Measurements from ENCODE around the gene PLPPR3.

DNA sequence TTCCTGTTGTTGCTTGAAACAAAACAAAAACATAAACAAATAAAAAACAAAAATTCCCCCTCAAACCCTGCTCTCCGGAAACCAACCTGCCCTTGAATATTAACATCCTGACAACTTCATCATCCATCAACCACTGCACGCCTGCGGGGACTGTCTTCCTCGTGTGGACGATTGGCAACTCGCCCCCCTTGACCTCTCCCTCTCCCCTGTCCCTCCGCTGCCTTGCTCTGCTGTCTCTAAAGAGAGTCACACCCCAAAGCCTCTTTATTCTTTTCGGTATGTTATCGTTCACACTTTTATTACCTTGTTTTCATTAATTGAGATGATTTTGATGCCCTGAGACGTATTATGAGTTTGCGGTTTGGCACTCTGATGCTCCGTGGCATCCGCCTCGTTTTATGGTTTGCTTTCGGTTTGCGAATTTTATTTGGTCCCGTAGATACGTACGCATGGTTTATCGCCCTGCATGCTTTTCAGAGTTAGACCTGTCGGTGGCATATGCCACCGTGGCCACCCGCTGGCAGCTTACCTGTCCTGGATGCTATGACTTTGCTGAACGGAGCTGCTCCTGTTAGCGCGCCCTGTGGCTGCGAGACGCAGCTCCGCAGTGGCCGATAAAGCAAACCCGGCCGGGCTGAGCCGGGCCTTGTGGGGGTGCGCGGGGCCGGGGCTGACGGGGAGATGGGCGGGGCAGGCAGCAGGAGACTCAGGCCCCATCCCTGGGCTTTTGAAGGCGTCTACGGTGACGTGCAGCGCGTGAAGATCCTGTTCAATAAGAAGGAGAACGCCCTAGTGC is 13.9 kb downstream of the PLPPR3 start:
- TF ChIP-seq EP300 (IDR thresholded peaks at IDR 0.05; ENCODE audit: borderline replicate concordance in 1 of 2, low read depth in 1 of 2, low read length in 1 of 2) = no peak
- TF ChIP-seq, protein P1, sequence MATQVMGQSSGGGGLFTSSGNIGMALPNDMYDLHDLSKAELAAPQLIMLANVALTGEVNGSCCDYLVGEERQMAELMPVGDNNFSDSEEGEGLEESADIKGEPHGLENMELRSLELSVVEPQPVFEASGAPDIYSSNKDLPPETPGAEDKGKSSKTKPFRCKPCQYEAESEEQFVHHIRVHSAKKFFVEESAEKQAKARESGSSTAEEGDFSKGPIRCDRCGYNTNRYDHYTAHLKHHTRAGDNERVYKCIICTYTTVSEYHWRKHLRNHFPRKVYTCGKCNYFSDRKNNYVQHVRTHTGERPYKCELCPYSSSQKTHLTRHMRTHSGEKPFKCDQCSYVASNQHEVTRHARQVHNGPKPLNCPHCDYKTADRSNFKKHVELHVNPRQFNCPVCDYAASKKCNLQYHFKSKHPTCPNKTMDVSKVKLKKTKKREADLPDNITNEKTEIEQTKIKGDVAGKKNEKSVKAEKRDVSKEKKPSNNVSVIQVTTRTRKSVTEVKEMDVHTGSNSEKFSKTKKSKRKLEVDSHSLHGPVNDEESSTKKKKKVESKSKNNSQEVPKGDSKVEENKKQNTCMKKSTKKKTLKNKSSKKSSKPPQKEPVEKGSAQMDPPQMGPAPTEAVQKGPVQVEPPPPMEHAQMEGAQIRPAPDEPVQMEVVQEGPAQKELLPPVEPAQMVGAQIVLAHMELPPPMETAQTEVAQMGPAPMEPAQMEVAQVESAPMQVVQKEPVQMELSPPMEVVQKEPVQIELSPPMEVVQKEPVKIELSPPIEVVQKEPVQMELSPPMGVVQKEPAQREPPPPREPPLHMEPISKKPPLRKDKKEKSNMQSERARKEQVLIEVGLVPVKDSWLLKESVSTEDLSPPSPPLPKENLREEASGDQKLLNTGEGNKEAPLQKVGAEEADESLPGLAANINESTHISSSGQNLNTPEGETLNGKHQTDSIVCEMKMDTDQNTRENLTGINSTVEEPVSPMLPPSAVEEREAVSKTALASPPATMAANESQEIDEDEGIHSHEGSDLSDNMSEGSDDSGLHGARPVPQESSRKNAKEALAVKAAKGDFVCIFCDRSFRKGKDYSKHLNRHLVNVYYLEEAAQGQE (IDR thresholded peaks at IDR 0.05; ENCODE audit: low read depth, low read length) = no peak
- no peak for TF ChIP-seq EZH2phosphoT487 (IDR thresholded peaks at IDR 0.05; ENCODE audit: borderline replicate concordance, low read depth)
- TF ChIP-seq, protein P2, sequence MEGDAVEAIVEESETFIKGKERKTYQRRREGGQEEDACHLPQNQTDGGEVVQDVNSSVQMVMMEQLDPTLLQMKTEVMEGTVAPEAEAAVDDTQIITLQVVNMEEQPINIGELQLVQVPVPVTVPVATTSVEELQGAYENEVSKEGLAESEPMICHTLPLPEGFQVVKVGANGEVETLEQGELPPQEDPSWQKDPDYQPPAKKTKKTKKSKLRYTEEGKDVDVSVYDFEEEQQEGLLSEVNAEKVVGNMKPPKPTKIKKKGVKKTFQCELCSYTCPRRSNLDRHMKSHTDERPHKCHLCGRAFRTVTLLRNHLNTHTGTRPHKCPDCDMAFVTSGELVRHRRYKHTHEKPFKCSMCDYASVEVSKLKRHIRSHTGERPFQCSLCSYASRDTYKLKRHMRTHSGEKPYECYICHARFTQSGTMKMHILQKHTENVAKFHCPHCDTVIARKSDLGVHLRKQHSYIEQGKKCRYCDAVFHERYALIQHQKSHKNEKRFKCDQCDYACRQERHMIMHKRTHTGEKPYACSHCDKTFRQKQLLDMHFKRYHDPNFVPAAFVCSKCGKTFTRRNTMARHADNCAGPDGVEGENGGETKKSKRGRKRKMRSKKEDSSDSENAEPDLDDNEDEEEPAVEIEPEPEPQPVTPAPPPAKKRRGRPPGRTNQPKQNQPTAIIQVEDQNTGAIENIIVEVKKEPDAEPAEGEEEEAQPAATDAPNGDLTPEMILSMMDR (IDR thresholded peaks at IDR 0.05) = no peak
- no peak for TF ChIP-seq FOXM1 (IDR thresholded peaks at IDR 0.05; ENCODE audit: low read depth)
- TF ChIP-seq SIN3A (IDR thresholded peaks at IDR 0.05; ENCODE audit: borderline replicate concordance, low read depth, low read length) = no peak
- TF ChIP-seq RAD21 (IDR thresholded peaks at IDR 0.05; ENCODE audit: low read length) = no peak
- TF ChIP-seq, protein P3, sequence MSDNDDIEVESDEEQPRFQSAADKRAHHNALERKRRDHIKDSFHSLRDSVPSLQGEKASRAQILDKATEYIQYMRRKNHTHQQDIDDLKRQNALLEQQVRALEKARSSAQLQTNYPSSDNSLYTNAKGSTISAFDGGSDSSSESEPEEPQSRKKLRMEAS (IDR thresholded peaks at IDR 0.05; ENCODE audit: low read depth) = no peak
- no peak for TF ChIP-seq POLR2AphosphoS5 (IDR thresholded peaks at IDR 0.05; ENCODE audit: low read depth, low read length)
- no peak for TF ChIP-seq MXI1 (IDR thresholded peaks at IDR 0.05; ENCODE audit: low read depth, low read length)
- TF ChIP-seq FOSL2 (IDR thresholded peaks at IDR 0.05; ENCODE audit: borderline replicate concordance, low read depth) = no peak
- no peak for TF ChIP-seq FOXJ3 (CRISPR knock-in tag; IDR thresholded peaks at IDR 0.05)
- TF ChIP-seq TEAD4 (IDR thresholded peaks at IDR 0.05; ENCODE audit: borderline replicate concordance, insufficient read depth) = no peak
- TF ChIP-seq RFX5 (IDR thresholded peaks at IDR 0.05; ENCODE audit: low read length) = no peak
